Measurements from ENCODE around the gene CASP8. TPM values are rescaled to one million over a fixed set of nuclear protein-coding genes. Genes with fewer than 3 reads are reported as not detected.

CASP8 gene
- total RNA-seq, 4 donors from 2014 or later, result 32.0 to 262 (median 42.8) TPM

- Histone ChIP-seq H3K4me1 (no peaks in the 10 kb centered on the region), H3K27me3 (no peaks in the 10 kb centered on the region), H3K9me3 (no peaks in the 10 kb centered on the region), H3K4me3 (no peak overlapping the region), H3K27ac (no peak overlapping the region), H3K36me3 (no peaks in the 10 kb centered on the region)
- DNase-seq, result no peak
- TF ChIP-seq CTCF (IDR thresholded peaks at IDR 0.05), result no peak
- TF ChIP-seq POLR2A (IDR thresholded peaks at IDR 0.05), result no peak
These were observed 69.1 kb downstream of the CASP8 start for GRCh38 chr2:201329409-201329808.

Small RNAs within 50 kb of the gene (small RNA-seq; reads per million reads assigned to genes)
- 0 reads per million in 2 donors for gene MTND4LP13

Other genes starting within 250 kb of the CASP8 start
- gene HYCC2, start 188.9 kb upstream of the CASP8 start, total RNA-seq, result 10 to 100 TPM; 17.3 to 31.9 (median 29.0) TPM
- gene NDUFB3, start 188.5 kb upstream of the CASP8 start, total RNA-seq, result 10 to 100 TPM; 45.7 to 96.2 (median 75.1) TPM
- gene CFLAR, start 144.4 kb upstream of the CASP8 start, total RNA-seq, result 100 to 1,000 TPM; 157 to 526 (median 297) TPM
- gene CASP10, start 77.4 kb upstream of the CASP8 start, total RNA-seq, result 10 to 100 TPM; 38.2 to 71.1 (median 46.2) TPM
- 1 to 10 TPM in 3 of 4 donors, not detected in 1; 3.3 to 7.8 (median 6.6) TPM for gene FLACC1, start 96.8 kb downstream of the CASP8 start, total RNA-seq
- 10 to 100 TPM; 31.2 to 69.3 (median 47.8) TPM for gene TRAK2, start 190.9 kb downstream of the CASP8 start, total RNA-seq
- 100 to 1,000 TPM in 2 of 4 donors, 10 to 100 TPM in 2; 21.5 to 137 (median 109) TPM for gene STRADB, start 191.2 kb downstream of the CASP8 start, total RNA-seq

Data from Peyer's patch (tissue), 4 donors.